Pons (tissue), 1 donor: ENCODE measurements around the gene CAPN11.
"Not testable (repeated sequence)": the region's sequence is repeated elsewhere in the genome, so short reads cannot be mapped to it uniquely, and the experiment has no call there.

ENCODE experiments used
- DNase-seq: peaks from one replicate; pipeline ENCODE4 v3.0.0-alpha.2; 2016; ENCODE audit warnings: low spot score

CAPN11 gene

GRCh38 chr6:44131892-44132291 is 26.7 kb upstream of the CAPN11 start:
- DNase-seq = no peak

GRCh38 chr6:44132476-44132875 is 26.1 kb upstream of the CAPN11 start:
- DNase-seq = no peak

- peak; percentile 64 for DNase-seq
These were observed 25.4 kb upstream of the CAPN11 start for GRCh38 chr6:44133003-44133931.

DNA sequence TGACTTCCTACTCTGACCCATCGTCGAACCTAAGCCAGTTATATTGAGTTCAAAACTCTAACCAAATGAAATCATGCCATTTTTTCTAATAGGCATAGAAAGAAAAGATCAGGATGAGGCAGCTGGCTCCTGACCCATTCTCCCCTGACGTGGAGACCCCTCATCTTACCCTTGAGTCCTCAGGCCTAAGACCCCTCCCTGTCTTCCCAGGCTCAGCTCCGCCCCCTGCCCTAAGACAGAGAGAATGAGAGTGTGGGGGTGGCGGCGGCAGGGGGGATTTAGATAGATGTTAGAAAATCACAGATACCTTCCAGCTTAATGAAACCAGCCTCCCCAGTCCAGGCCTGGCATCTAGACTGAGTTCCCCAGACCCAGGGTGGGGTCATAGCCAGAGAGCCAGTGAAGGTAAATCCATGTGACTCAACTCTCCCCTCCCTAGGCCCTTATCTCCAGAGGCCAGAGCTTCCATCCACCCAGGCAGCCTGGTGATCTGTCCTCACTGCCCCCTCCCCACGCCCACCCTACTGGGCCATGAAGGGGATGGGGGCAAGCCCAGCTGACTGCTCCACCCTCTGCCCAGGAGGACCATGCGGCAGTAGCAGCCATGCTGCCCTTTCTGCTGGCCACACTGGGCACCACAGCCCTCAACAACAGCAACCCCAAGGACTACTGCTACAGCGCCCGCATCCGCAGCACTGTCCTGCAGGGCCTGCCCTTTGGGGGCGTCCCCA is 24.5 kb upstream of the CAPN11 start:
- DNase-seq = no peak

DNA sequence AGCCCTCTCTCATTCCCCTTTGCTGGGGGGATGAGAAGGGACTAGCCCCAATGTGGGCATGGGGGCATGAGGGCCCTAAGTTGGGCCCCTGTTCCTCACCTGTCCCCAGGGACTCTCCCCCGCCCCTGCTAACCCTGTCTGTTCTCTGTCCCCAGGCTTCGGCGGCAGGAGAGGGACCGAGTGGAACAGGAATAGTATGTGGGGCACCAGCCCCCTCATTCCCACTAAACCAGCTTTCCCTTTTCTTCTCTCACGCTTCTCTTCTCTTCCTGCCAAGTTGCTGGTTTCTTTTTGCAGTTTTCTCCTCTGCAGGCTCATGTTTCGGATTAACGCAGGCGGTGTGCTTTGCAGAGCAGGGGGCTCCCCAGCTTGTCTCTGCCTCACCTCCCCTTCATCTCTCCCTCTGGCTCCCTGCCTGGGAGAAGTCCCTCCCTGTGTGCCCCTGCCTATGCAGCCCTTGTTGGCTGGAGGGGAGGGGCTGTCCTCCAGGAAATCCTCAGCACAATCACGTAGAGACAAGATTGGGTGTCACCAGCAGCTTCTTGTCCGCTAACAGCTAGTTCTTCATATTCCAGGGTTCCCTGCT is 23.4 kb upstream of the CAPN11 start:
- DNase-seq = no peak

GRCh38 chr6:44135875-44136274 is 22.7 kb upstream of the CAPN11 start:
- no peak for DNase-seq

DNA sequence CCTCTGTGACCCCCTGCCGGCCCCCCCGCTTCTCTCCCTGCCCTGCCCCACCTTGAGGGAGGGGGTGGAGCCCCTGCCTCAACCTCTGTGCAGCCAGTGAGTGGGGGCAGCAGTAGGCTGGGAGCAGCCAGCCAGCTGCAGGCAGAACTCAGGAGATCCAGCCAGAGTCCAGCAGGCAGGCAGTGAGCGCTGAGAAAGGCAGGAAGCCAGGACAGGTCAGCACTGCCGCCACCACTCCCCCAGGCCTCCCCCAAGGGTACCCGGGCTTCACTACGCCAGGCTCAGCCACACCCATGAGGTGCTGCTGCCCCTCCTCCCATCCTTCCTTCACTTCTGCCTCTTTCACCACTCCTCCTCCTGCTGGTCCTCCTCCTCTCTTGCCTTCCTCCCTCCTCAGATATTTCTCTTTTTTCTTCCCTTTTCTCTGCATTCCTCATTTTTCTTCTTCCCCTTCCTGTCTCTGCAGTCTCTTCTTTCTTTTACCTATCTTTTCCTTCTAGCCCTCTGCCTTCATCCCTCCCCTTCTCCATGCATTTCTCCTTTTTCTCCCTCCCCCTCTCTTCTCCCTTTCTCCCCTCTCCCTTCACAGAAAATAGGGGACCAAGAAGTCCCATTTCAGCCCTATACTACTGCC is 19.8 kb upstream of the CAPN11 start:
- no peak for DNase-seq

DNA sequence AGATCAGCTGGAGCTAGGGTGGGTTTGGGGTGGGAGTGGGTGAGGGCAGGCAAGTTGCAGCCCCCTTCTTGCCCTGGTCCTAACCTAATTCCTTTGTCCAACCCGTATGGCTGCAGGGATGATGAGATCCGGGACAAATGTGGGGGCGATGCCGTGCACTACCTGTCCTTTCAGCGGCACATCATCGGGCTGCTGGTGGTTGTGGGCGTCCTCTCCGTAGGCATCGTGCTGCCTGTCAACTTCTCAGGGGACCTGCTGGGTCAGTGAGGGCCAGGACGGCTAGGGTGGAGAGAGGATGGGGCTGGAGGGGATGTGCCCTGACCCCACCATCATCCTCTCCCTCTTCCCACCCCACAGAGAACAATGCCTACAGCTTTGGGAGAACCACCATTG is 19.3 kb upstream of the CAPN11 start:
- DNase-seq = no peak

- DNase-seq = no peak
These were observed 15.8 kb upstream of the CAPN11 start for GRCh38 chr6:44142835-44143234.

DNA sequence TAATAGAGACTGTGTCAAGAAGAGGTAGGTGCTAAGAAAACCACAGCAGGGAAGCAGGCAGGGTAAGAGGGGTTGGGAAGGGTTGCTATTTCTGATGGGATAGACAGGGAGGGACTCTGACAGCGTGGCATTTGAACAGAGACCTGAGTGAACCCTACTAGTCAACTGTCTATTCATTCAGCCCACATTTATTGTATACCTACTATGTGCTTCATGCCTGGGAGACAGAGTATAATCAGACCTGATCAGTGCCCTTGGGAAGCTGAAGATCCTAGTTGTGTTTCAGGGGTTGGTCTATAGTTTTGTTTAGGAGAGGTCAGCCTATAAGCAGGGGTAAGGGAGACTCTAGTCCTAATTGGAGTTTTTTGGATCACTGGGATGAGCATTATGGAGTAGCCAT is 14.9 kb upstream of the CAPN11 start:
- no peak for DNase-seq

DNA sequence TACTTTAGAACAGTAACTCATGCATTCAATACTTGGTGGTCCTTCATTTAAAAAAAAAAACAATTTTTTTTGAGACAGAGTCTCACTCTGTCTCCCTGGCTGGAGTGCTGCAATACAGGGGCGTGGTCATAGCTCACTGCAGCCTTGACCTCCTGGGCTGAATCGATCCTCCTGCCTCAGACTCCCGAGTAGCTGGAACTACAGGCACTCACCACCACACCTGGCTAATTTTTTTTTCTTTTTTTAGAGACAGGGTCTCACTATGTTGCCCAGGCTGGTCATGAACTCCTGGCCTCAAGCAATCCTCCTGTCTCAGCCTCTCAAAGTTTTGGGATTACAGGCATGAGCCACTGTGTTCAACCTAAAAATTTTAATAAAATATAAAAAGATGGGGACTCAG is 14.1 kb upstream of the CAPN11 start:
- not testable (repeated sequence) for DNase-seq

DNA sequence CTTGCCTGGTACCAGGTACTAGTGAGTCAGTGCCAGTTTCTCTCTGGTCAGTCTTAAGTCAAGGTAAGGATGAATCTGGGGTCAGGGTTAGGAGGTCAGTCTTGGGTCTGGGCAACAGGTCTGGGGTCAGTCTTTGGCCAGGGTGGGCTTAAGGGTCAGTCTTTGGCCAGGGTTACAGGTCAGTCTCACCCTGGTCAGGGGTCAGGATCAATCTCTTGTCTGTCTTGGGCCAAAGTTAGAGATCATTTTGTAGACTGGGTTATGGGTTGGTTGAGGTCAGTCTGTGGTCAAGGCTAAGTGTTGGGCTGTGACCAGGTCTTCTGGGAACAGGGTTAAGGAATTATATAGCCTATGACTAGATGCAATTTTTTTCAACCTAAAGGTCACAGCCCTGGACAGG is 12.8 kb upstream of the CAPN11 start:
- DNase-seq = no peak

- DNase-seq = no peak
These were observed 11.9 kb upstream of the CAPN11 start for GRCh38 chr6:44146685-44147084.

- no peak for DNase-seq
These were observed 11.4 kb upstream of the CAPN11 start for GRCh38 chr6:44147256-44147655.

- no peak for DNase-seq
These were observed 10.3 kb upstream of the CAPN11 start for GRCh38 chr6:44148306-44148705.

GRCh38 chr6:44149369-44150012 is 9.1 kb upstream of the CAPN11 start:
- no peak for DNase-seq

GRCh38 chr6:44150317-44150917 is 8.2 kb upstream of the CAPN11 start:
- no peak for DNase-seq

- DNase-seq = peak; percentile 17
These were observed 7.1 kb upstream of the CAPN11 start for GRCh38 chr6:44151348-44152108.

DNA sequence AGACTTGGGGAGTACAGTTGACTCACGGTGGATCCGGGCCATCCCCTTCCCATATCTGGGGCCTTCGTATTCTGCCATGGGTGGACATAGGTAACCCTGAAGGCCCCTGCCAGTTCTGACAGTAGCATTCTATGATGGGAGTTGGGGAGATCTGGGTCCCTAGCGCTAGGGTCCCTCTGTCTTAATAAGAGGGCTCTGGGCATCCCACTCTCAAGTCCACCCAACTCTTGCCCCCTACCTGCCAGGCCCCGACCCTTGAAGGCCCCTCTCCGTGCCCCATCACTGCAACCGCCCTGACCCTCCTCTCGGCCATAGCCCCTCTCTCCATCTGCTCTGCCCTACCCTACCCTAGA is 6.5 kb upstream of the CAPN11 start:
- DNase-seq = no peak

DNA sequence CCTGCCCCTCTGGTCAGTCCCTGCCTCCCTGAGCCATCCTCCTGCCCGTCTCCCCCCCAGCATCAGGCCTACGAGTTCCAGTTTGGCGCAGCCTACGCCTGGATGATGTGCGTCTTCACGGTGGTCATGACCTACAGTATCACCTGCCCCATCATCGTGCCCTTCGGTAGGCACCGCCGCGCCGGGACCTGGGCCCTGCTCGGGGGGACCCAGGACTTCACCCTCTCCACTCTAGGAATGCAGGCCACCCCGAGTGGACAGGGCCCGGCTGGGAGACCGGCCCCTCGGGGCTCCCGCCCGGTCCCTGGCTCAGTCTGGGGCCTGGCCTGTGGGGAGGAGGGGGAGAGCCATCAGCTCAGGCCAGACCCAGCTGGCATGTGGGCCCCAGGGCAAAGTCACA is 6.1 kb upstream of the CAPN11 start:
- DNase-seq = no peak

GRCh38 chr6:44154067-44154466 is 4.6 kb upstream of the CAPN11 start:
- DNase-seq = no peak
